HG03457 (cell line): ENCODE measurements around the gene ZNF346.
A peak's percentile ranks its signal among the peaks of the same experiment; 100 is the strongest.

Experiments
- ATAC-seq: cut with Tn5 transposase; IDR thresholded peaks from one replicate; pipeline ENCODE4 v1.9.1; 2021; ENCODE audit warnings: moderate number of reproducible peaks; ENCODE audit not compliant: unreplicated experiment

The ZNF346 gene

GRCh38 chr5:177066224-177066623 is 43.7 kb downstream of the ZNF346 start:
- no peak for ATAC-seq

- no peak for ATAC-seq
Observed at GRCh38 chr5:177067503-177067902, 45.0 kb downstream of the ZNF346 start.

GRCh38 chr5:177070536-177071191 is 48.2 kb downstream of the ZNF346 start:
- no peak for ATAC-seq

GRCh38 chr5:177071666-177072385 is 49.3 kb downstream of the ZNF346 start:
- no peak for ATAC-seq

DNA sequence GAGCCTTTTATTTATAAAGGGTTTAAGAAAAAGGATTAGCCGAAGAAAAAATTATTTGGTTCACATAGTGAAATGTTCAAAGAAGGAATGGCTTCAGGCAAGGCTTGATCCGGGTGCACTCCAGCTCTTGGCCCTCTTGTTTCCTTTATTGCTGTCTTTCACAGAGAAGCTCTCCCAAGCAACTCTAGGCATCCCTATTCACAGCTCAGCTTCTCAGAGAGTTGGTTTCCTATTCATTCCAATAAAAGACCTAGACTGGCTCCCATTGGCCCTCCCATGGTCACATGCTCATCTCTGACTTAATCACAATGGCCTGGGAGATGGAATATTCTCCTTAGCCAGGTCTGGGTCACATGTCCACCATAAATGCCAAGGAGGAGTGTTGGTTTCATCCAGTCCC is 54.8 kb downstream of the ZNF346 start:
- ATAC-seq = no peak

- no peak for ATAC-seq
Observed at GRCh38 chr5:177079606-177080005, 57.1 kb downstream of the ZNF346 start.

DNA sequence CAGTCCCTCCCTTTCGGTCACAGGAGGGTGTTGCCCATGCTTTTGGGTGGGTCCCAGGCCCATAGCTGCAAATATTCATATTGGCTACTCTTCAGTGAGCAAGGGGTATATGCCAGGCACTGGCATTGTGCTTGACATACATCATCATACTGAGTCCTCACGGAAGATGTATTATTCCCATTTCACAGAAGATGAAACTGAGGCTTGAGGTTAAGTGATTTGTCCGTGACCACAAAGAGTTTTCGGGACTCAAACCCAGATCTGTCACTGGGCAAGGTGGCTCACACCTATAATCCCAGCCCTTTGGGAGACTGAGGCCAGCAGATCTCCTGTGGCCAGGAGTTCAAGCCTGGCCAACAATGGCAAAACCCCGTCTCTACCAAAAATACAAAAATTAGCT is 57.8 kb downstream of the ZNF346 start:
- ATAC-seq = no peak

DNA sequence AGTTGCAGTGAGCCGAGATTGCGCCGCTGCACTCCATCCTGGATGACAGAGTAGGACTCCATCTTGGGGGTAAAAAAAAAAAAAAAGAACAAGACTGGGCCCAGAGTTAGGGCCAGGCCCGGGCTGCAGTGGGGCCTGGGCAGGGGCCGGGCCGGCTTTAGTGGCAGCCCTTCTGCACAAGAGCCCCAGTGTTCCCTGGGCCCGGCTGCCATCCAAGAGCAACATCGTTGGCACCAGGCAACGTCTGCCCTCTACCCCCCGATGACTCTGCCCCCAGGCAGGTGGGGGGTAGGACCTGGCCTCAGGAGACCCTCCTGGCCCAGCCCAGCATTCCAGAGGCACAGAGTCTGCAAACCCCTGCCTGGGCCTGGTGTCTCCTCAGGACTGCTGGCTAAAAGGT is 59.4 kb downstream of the ZNF346 start:
- ATAC-seq = no peak

DNA sequence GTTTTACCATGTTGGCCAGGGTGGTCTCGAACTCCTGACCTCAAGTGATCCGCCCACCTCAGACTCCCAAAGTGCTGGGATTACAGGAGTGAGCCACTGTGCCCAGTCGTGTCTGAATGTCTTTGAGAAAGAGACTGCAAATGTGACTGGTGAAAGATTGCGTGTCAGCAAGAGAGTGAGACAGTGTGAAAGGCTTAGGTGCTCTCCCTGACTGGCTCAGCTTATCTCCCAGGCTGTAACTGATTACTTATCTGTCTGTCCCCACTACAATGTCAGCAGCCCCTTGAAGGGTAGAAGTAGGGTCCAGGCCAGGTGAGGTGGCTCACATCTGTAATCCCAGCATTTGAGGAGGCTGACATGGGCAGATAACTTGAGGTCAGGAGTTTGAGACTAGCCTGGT is 60.9 kb downstream of the ZNF346 start:
- no peak for ATAC-seq

DNA sequence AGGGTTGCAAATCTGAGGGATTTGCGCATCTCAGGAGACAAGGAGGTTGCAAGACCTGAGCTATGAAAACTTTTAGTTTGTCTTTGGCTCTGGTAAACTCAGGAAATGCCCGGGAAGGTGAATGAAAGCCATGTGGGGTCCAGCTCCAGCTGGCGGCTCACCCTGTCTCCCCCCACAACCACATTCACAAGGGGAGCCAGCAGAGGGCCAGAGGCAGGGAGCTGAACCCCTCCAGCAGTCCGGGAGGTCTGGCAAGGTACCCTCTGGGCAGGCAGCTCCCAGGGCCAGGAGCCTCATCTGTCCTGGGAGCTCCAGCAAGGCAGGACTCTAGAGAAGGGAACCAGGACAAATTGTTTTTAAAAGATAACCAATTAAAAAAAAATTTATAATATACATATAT is 61.7 kb downstream of the ZNF346 start:
- no peak for ATAC-seq

DNA sequence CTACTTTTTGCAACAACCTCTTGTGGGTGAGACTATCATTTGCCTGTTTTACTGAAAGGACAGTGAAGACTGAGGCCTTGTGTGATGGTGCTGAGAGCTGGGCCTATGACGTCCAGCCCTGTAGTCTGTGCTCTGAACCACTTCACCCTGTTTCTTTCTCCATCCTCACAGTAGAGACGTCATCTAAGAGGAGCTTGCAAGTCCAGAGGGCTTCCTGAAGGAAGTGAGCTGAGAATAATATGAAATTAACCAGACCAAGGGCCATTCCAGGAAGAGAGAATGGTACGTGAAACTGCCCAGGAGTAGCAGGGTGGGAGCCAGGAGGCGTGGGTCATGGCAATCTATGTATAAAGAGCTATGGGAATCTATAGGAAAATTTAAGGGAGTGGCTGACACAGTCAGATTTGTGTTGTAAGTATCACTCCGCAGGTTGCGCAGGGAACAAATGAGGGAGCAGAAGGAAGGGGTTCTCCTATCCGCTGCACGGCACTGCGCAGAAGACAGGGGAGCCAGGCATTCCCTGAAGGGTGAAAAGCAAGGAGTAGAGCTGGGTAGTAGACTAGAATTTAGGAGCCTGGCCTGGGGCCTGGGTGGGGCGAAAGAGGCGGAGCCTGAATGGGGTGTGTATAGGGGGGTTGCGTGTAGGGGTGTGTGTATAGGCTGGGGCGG is 63.6 kb downstream of the ZNF346 start:
- no peak for ATAC-seq

DNA sequence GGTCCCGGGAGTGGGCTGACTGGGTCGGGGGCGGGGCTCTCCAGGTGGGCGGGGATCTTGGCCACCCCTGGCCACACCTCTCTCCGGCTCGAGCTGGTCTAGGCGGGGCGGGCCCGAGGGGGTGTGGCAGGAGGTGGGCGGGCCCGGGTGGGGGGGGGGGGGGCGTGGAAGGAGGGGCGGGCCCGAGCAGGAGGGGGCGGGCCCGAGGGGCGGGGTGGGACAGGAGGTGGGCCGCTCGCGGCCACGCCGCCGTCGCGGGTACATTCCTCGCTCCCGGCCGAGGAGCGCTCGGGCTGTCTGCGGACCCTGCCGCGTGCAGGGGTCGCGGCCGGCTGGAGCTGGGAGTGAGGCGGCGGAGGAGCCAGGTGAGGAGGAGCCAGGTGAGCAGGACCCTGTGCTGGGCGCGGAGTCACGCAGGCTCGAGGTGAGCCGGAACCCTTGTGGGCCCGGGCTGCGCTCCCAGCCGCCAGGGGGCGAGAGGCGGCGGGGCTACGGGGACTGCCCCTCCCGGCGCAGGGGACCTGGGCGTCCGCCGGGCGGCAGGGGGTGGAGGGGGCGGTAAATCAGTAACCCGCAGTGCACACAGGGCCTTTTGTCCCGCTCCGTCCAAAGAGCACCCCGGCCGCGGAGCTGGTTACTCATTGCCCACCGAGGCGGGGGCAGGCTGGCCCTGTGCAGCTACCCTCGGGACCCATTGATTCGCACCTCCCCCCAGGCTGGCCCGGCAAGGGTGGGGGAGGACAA is 64.3 kb downstream of the ZNF346 start, which contains the start of gene FGFR4:
TSS of gene FGFR4 (plus strand) at position 262 of the 744 bp plus-strand sequence. CDS start 2,688 bp downstream, outside the sequence.
- ATAC-seq = peak; percentile 56

DNA sequence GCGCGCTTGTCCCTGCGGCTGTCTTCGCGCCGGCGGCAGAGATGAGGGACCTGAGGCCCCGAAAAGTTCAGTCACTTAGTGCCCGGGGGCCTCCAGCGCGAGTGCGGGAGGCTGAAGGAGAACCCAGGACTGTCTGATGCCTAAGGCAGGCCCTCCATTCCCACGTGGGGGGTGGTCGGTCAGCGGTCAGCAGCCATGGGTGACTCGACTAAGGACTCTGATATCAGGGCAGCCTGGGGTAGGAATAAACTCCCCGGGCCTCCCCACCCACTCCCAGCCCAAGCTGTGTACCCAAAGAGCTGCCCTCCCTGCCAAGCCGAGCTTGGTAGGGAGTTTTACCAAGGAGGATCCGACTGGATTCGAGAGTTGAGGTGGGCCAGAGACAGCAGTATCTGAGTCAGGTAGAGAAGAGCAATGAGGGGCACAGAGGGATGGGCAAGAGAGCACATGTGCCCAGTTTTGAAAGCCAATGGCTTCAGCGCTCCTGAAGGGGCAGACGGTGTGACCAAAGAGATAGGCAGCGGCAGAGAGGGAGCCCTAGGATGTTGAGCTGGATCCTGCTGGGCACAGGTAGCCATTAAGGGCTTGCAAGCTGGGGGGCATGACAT is 65.0 kb downstream of the ZNF346 start:
- ATAC-seq = no peak

DNA sequence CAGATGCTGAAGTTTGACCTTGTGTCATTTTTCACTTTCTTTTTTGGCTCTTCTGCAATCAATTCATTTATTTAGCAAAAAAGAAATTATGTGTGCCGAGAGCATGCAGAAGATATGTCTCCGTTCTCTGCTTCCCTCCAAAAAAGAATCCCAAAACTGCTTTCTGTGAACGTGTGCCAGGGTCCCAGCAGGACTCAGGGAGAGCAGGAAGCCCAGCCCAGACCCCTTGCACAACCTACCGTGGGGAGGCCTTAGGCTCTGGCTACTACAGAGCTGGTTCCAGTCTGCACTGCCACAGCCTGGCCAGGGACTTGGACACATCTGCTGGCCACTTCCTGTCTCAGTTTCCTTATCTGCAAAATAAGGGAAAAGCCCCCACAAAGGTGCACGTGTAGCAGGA is 66.6 kb downstream of the ZNF346 start:
- no peak for ATAC-seq

GRCh38 chr5:177089825-177090641 is 67.5 kb downstream of the ZNF346 start:
- no peak for ATAC-seq

DNA sequence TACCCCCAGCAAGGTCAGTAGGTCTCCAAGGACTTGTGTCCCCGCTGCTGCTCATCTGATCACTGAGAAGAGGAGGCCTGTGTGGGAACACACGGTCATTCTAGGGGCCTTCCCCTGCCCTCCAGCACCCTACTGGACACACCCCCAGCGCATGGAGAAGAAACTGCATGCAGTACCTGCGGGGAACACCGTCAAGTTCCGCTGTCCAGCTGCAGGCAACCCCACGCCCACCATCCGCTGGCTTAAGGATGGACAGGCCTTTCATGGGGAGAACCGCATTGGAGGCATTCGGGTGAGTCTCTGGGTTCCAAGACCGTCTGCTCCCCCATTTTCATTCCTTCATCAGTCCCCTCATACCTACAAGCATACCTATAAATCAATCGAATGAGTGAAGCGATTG is 68.3 kb downstream of the ZNF346 start:
- no peak for ATAC-seq

- ATAC-seq = no peak
Observed at GRCh38 chr5:177091232-177091631, 68.7 kb downstream of the ZNF346 start.

DNA sequence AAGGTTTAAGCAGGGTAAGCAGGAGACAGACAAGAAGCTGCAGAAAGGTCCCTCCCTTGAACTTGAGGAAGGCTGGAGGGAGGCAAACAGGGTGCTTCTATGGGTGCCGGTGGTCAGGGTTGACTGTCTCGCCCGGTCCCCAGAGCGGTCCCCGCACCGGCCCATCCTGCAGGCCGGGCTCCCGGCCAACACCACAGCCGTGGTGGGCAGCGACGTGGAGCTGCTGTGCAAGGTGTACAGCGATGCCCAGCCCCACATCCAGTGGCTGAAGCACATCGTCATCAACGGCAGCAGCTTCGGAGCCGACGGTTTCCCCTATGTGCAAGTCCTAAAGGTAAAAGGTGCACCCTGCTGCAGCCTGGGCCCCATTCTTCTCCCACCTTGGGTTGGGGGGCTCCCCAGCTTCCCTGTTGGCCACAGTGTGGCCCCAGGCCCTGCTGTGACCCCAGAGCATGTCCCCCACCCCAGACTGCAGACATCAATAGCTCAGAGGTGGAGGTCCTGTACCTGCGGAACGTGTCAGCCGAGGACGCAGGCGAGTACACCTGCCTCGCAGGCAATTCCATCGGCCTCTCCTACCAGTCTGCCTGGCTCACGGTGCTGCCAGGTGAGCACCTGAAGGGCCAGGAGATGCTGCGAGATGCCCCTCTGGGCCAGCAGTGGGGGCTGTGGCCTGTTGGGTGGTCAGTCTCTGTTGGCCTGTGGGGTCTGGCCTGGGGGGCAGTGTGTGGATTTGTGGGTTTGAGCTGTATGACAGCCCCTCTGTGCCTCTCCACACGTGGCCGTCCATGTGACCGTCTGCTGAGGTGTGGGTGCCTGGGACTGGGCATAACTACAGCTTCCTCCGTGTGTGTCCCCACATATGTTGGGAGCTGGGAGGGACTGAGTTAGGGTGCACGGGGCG is 69.9 kb downstream of the ZNF346 start:
- ATAC-seq = no peak

DNA sequence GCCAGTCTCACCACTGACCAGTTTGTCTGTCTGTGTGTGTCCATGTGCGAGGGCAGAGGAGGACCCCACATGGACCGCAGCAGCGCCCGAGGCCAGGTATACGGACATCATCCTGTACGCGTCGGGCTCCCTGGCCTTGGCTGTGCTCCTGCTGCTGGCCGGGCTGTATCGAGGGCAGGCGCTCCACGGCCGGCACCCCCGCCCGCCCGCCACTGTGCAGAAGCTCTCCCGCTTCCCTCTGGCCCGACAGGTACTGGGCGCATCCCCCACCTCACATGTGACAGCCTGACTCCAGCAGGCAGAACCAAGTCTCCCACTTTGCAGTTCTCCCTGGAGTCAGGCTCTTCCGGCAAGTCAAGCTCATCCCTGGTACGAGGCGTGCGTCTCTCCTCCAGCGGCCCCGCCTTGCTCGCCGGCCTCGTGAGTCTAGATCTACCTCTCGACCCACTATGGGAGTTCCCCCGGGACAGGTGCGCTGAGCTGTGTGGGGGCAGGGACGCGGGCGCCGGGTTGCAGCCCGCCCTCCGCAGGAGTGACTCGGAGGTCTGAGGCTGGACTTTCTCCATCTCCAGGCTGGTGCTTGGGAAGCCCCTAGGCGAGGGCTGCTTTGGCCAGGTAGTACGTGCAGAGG is 70.7 kb downstream of the ZNF346 start:
- no peak for ATAC-seq
